Measurements from ENCODE around the gene C3orf52.

The C3orf52 gene

DNA sequence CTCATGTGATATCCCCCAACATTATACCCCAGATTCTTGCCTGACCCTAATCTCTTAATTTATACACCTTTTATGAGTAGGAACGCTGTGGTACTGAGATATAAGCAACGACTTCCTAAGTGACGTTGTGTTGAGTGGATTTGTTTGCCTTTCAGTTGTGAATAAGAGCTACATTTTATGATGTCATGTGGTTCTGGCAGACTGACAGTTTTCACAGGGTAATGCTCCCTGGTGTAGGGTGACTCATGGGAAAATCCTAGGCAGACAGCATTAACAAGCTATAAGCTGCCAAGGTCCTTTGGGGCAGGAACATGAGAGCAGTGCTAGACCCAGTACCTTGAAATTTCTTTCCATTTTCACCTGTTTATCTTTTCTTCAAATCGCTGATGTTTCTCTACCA, 11.2 kb downstream of the C3orf52 start:
- Histone ChIP-seq H3K9me3 (ENCODE audit: insufficient read depth, low read length) (no peaks in the 10 kb centered on the region), H3K36me3 (ENCODE audit: low read length) (0 out of 2 replicates have a peak, but pooled peaks cover 2% of the 10 kb centered on the region), H2AFZ (ENCODE audit: low read depth, low read length, severe bottlenecking) (no peak overlapping the region), H3F3A (ENCODE audit: insufficient read depth) (no peaks in the 10 kb centered on the region), H4K20me1 (ENCODE audit: low read depth, low read length) (no peaks in the 10 kb centered on the region), H3K79me2 (ENCODE audit: insufficient read depth, low read length) (no peaks in the 10 kb centered on the region), H3K9ac (ENCODE audit: low read length) (no peak overlapping the region), H3K27me3 (ENCODE audit: low read length) (no peaks in the 10 kb centered on the region), H3K27ac (ENCODE audit: low read depth, low read length) (no peak overlapping the region), H3K4me3 (ENCODE audit: insufficient read depth, low read length, poor library complexity, severe bottlenecking) (no peak overlapping the region), H3K4me2 (ENCODE audit: low read depth, low read length, poor library complexity, severe bottlenecking) (no peak overlapping the region), H3K9me2 (replicated peaks; ENCODE audit: insufficient read depth, low read length) (no peaks in the 10 kb centered on the region)
- TF ChIP-seq, protein P1, sequence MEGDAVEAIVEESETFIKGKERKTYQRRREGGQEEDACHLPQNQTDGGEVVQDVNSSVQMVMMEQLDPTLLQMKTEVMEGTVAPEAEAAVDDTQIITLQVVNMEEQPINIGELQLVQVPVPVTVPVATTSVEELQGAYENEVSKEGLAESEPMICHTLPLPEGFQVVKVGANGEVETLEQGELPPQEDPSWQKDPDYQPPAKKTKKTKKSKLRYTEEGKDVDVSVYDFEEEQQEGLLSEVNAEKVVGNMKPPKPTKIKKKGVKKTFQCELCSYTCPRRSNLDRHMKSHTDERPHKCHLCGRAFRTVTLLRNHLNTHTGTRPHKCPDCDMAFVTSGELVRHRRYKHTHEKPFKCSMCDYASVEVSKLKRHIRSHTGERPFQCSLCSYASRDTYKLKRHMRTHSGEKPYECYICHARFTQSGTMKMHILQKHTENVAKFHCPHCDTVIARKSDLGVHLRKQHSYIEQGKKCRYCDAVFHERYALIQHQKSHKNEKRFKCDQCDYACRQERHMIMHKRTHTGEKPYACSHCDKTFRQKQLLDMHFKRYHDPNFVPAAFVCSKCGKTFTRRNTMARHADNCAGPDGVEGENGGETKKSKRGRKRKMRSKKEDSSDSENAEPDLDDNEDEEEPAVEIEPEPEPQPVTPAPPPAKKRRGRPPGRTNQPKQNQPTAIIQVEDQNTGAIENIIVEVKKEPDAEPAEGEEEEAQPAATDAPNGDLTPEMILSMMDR (IDR thresholded peaks at IDR 0.05; ENCODE audit: insufficient read depth, low read length, poor library complexity, severe bottlenecking), result no peak
- TF ChIP-seq EZH2phosphoT487 (conservative IDR thresholded peaks at IDR 0.05; ENCODE audit: low read length), result no peak

DNA sequence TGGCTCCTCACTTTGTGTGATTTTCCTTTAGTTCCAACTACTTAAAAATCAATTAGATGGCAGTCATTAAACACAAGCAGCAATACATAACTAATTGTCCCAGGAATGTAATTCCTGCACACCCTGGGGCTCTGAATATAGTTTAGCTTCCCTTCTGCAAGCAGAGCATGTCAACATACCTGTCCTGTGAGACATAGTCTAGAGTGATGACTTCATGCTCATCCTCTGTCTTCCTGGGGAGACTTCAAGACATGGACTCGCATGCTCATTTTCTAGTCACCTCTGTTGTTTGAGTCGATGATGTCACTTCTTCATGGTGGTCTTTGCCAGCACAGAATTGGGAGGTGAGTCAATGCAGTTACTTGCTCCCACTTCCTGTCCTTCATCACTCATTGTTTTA, 15.7 kb downstream of the C3orf52 start:
- no peaks in the 10 kb centered on the region for H3K36me3 ChIP-seq (ENCODE audit: low read length)
- H4K20me1 ChIP-seq (ENCODE audit: low read depth, low read length), result no peaks in the 10 kb centered on the region
- no peaks in the 10 kb centered on the region for H3K27me3 ChIP-seq (ENCODE audit: low read length)
- H3K9me2 ChIP-seq (replicated peaks; ENCODE audit: insufficient read depth, low read length), result no peaks in the 10 kb centered on the region
- no peak overlapping the region for H2AFZ ChIP-seq (ENCODE audit: low read depth, low read length, severe bottlenecking)
- H3K79me2 ChIP-seq (ENCODE audit: insufficient read depth, low read length), result no peaks in the 10 kb centered on the region
- no peak overlapping the region for H3K9ac ChIP-seq (ENCODE audit: low read length)
- no peaks in the 10 kb centered on the region for H3F3A ChIP-seq (ENCODE audit: insufficient read depth)
- H3K9me3 ChIP-seq (ENCODE audit: insufficient read depth, low read length), result no peaks in the 10 kb centered on the region
- H3K4me2 ChIP-seq (ENCODE audit: low read depth, low read length, poor library complexity, severe bottlenecking), result no peak overlapping the region
- no peak overlapping the region for H3K27ac ChIP-seq (ENCODE audit: low read depth, low read length)
- no peak overlapping the region for H3K4me3 ChIP-seq (ENCODE audit: insufficient read depth, low read length, poor library complexity, severe bottlenecking)
- TF ChIP-seq, protein P1 (IDR thresholded peaks at IDR 0.05; ENCODE audit: insufficient read depth, low read length, poor library complexity, severe bottlenecking), result no peak
- TF ChIP-seq EZH2phosphoT487 (conservative IDR thresholded peaks at IDR 0.05; ENCODE audit: low read length), result no peak

DNA sequence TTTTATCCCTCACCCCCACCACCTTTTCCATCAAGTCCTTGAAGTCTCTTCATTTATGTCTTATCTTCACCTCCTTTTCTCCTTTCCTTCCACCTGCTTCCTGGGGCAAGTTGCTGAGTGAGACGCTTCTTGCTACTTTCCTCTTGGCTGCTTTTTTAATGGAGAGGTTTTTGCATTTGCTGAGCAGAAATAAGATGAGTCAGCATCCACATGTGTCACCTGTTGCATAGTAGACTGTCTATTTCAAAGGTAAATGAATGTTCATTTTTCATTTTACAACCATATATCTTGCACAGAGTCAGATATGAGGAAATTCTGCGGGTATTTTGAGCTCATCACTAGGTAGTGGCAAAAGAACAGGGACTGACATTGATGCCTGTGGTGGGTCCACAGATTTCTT, 18.6 kb downstream of the C3orf52 start:
- Histone ChIP-seq H3K4me3 (ENCODE audit: insufficient read depth, low read length, poor library complexity, severe bottlenecking) (no peak overlapping the region), H2AFZ (ENCODE audit: low read depth, low read length, severe bottlenecking) (no peak overlapping the region), H3F3A (ENCODE audit: insufficient read depth) (no peaks in the 10 kb centered on the region), H3K9me2 (replicated peaks; ENCODE audit: insufficient read depth, low read length) (no peaks in the 10 kb centered on the region), H4K20me1 (ENCODE audit: low read depth, low read length) (no peaks in the 10 kb centered on the region), H3K79me2 (ENCODE audit: insufficient read depth, low read length) (no peaks in the 10 kb centered on the region), H3K9me3 (ENCODE audit: insufficient read depth, low read length) (no peaks in the 10 kb centered on the region), H3K27me3 (ENCODE audit: low read length) (no peaks in the 10 kb centered on the region), H3K4me2 (ENCODE audit: low read depth, low read length, poor library complexity, severe bottlenecking) (no peak overlapping the region), H3K27ac (ENCODE audit: low read depth, low read length) (no peak overlapping the region), H3K9ac (ENCODE audit: low read length) (no peak overlapping the region), H3K36me3 (ENCODE audit: low read length) (no peaks in the 10 kb centered on the region)
- TF ChIP-seq EZH2phosphoT487 (conservative IDR thresholded peaks at IDR 0.05; ENCODE audit: low read length), result no peak
- TF ChIP-seq, protein P1 (IDR thresholded peaks at IDR 0.05; ENCODE audit: insufficient read depth, low read length, poor library complexity, severe bottlenecking), result no peak
